Measurements from ENCODE around the gene ZDHHC20.

GRCh38 chr13:21344662-21345176 lies 114.4 kb downstream of the ZDHHC20 start:
- TF ChIP-seq CTCF (IDR thresholded peaks at IDR 0.05) (no peak), RNF2 (IDR thresholded peaks at IDR 0.05; ENCODE audit: borderline replicate concordance, low read depth) (no peak), RAD21 (conservative IDR thresholded peaks at IDR 0.05 in 1 of 2, IDR thresholded peaks at IDR 0.05 in 1 of 2) (no peak), POLR2A (IDR thresholded peaks at IDR 0.05; ENCODE audit: low read length) (no peak)

All from A549 (cell line).